ENCODE measurements around the gene IFNGR2.
A peak's percentile ranks its signal among the peaks of the same experiment; 100 is the strongest.

Gene IFNGR2

GRCh38 chr21:33380483-33380998, 22.7 kb upstream of the IFNGR2 start (continued):
- no peak for TF ChIP-seq ZNF19 (tag by site-specific recombination; IDR thresholded peaks at IDR 0.05; ENCODE audit: low read depth)
- no peak for TF ChIP-seq ZFP41 (tag by site-specific recombination; IDR thresholded peaks at IDR 0.05; ENCODE audit: borderline replicate concordance)
- TF ChIP-seq ZNF561 (tag by site-specific recombination; IDR thresholded peaks at IDR 0.05; ENCODE audit: borderline replicate concordance), result no peak
- TF ChIP-seq ZFHX2 (tag by site-specific recombination; conservative IDR thresholded peaks at IDR 0.05), result peak; percentile 83
- TF ChIP-seq ZNF600 (tag by site-specific recombination; IDR thresholded peaks at IDR 0.05), result 0 out of 2 replicates have a peak, but pooled peaks have one; percentile 36
- no peak for TF ChIP-seq ZNF311 (tag by site-specific recombination; IDR thresholded peaks at IDR 0.05; ENCODE audit: borderline replicate concordance)
- TF ChIP-seq ZNF433 (tag by site-specific recombination; IDR thresholded peaks at IDR 0.05; ENCODE audit: low read depth), result no peak
- no peak for TF ChIP-seq ZNF366 (tag by site-specific recombination; conservative IDR thresholded peaks at IDR 0.05)
- TF ChIP-seq ZNF121 (tag by site-specific recombination; IDR thresholded peaks at IDR 0.05), result no peak
- peak; percentile 89 for TF ChIP-seq ELK4 (IDR thresholded peaks at IDR 0.05; ENCODE audit: borderline replicate concordance, low read depth, low read length)
- TF ChIP-seq ATF2 (tag by site-specific recombination; IDR thresholded peaks at IDR 0.05; ENCODE audit: low read depth), result no peak
- TF ChIP-seq ZNF768 (tag by site-specific recombination; IDR thresholded peaks at IDR 0.05), result no peak
- TF ChIP-seq ZBTB17 (tag by site-specific recombination; IDR thresholded peaks at IDR 0.05), result peak; percentile 79
- peak; percentile 43; the same call in 1 of the 2 replicates for TF ChIP-seq SP3 (tag by site-specific recombination; IDR thresholded peaks at IDR 0.05)
- no peak for TF ChIP-seq BCL11B (tag by site-specific recombination; IDR thresholded peaks at IDR 0.05; ENCODE audit: low read depth)
- TF ChIP-seq ZNF18 (tag by site-specific recombination; IDR thresholded peaks at IDR 0.05), result no peak
- TF ChIP-seq ZNF843 (tag by site-specific recombination; IDR thresholded peaks at IDR 0.05), result no peak
- no peak for TF ChIP-seq ZNF292 (tag by site-specific recombination; IDR thresholded peaks at IDR 0.05; ENCODE audit: borderline replicate concordance, low read depth)
- no peak for TF ChIP-seq ZNF658 (tag by site-specific recombination; IDR thresholded peaks at IDR 0.05)
- no peak for TF ChIP-seq ZNF544 (tag by site-specific recombination; IDR thresholded peaks at IDR 0.05)
- peak; percentile 33; the same call in 1 of the 2 replicates for TF ChIP-seq ZNF629 (tag by site-specific recombination; IDR thresholded peaks at IDR 0.05)
- no peak for TF ChIP-seq ZNF704 (tag by site-specific recombination; IDR thresholded peaks at IDR 0.05)
- no peak for TF ChIP-seq ZNF398 (tag by site-specific recombination; IDR thresholded peaks at IDR 0.05)
- TF ChIP-seq ZNF510 (tag by site-specific recombination; IDR thresholded peaks at IDR 0.05; ENCODE audit: insufficient replicate concordance), result no peak
- TF ChIP-seq PRDM2 (tag by site-specific recombination; IDR thresholded peaks at IDR 0.05; ENCODE audit: borderline replicate concordance), result no peak
